ENCODE results near the gene CFAP97D2. TPM values are rescaled to one million over a fixed set of nuclear protein-coding genes. Genes with fewer than 3 reads are reported as not detected.

The CFAP97D2 gene
- total and polyA plus RNA-seq, 2 of the 13 experiments (the other 11 are each of a cell fraction or from before 2014, with no cell fraction given): not detected

DNA sequence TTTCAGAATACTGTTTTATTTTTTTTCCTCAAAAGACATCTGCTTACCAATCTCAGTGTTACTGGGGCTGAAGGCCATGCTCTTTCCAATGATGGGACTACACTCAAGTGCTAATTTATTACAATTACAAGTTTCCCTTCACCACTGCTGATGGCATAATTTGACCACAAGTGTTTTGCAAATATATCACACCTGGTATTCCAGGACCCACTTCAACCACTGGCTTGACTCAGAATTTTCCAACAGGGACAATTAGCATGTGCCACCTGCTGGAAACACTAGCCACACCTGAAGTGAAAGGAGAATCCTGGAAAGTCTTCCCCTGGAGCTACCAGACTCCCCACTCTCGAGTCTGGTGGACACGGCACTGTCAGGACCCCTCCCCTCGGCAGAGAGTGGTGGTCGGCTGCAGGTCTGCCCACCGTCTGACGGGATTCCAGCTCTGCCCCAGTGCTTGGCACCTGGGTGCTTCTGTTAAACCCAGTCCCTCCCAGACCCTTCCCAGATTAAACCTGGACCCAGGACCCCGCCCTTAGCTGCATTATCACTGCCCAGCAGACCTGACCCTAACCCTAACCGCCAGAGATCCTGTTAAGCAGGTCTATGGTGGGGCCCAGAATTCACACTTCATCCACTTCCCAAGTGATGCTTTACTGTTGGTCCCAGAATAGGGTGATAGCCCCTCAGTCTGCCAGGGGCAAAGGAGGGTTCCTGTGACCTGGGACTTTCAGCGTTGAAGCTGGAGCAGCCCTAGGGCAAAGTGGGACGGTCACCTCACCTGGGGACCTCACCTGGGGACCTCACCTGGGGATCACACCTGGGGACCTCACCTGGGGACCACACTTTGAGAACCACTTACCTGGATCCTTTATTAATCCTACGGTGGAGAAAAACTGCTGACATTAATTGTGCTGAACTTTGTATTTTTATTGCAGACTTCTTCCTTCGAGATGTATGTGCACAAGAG is 29.0 kb upstream of the CFAP97D2 start:
- no peak for FAIRE-seq

DNA sequence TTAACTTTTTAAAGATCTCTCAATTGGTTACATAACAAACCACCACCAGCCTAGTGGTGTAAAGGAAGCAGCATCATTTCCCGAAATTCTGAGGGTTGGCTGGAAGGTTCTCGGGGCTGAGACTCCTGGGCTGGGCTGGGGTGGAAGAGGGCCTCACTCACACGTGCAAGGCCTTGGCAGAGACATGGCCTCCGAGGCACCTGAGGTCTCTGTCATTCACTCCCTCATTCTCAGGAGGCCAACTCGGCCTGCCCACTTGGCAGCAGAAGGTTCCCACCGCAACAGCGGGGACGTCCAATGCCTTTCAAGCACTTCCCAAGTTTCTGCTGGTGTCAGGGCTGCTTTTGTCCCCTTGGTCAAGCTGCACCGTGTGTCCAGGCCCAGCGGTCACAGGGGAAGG is 28.0 kb upstream of the CFAP97D2 start:
- peaks cover 4 to 39% of the 10 kb centered on the region in 2 experiments; a peak in 4 of 5 replicates for H3K27me3 ChIP-seq (ENCODE audit: control insufficient read depth in 1 of 2, insufficient read depth in 2 of 2, low read length in 2 of 2)
- no peak overlapping the region for H3K4me2 ChIP-seq (ENCODE audit: low read depth, low read length)
- no peaks in the 10 kb centered on the region for H4K20me1 ChIP-seq (ENCODE audit: insufficient read depth, low read length)
- intact Hi-C loops (cut with micrococcal nuclease; ENCODE audit: unreplicated experiment) (no loop called here), in situ Hi-C loops (cut with HindIII; ENCODE audit: extremely low pct_ligation_motif_present, low pct_unique_long_range_greater_than_20kb) (no loop called here)
- DNase-seq (ENCODE audit: low spot score) (no peak), FAIRE-seq (no peak), ATAC-seq (no peak)
- WGBS (ENCODE audit: low lambda C conversion rate): 37% methylated on average over 9 of the region's 10 CpGs
- H3K9ac ChIP-seq (ENCODE audit: insufficient read depth, low read depth, low read length): no peak overlapping the region
- no peaks in the 10 kb centered on the region for H3K9me3 ChIP-seq (ENCODE audit: low read length)
- no peaks in the 10 kb centered on the region for H3K36me3 ChIP-seq (replicated peaks in 1 of 2; ENCODE audit: control insufficient read depth in 1 of 2, insufficient read depth in 2 of 2, low read length in 2 of 2)
- CTCF ChIA-PET (ENCODE audit: low intra/inter-chr PET ratio, low total read pairs): no interaction called here
- H2AFZ ChIP-seq (ENCODE audit: low read length): no peak overlapping the region
- no peak overlapping the region for H3K4me3 ChIP-seq (replicated peaks in 1 of 3; ENCODE audit: insufficient read depth in 1 of 3, low read depth in 2 of 3, low read length in 3 of 3)
- TF ChIP-seq ZNF350 (CRISPR knock-in tag; IDR thresholded peaks at IDR 0.05; ENCODE audit: borderline replicate concordance, low read depth): no peak
- TF ChIP-seq ZNF253 (CRISPR knock-in tag; IDR thresholded peaks at IDR 0.05; ENCODE audit: borderline replicate concordance): no peak
- H3K79me2 ChIP-seq (ENCODE audit: insufficient read depth, low read length): no peaks in the 10 kb centered on the region
- no TSS peak for BruUV-seq (replicated peaks)
- no peaks in the 10 kb centered on the region for H3K4me1 ChIP-seq (ENCODE audit: insufficient read depth, low read length)
- H3K27ac ChIP-seq (ENCODE audit: extremely low read length, insufficient read depth, low read length): no peak overlapping the region
- POLR2A ChIA-PET: no interaction called here

More for the DNA sequence above, 29.0 kb upstream of the CFAP97D2 start:
- intact Hi-C loops (cut with micrococcal nuclease; ENCODE audit: unreplicated experiment): no loop called here
- 10% methylated on average over 6 of the region's 12 CpGs for WGBS (ENCODE audit: low lambda C conversion rate)
- Histone ChIP-seq H4K20me1 (ENCODE audit: insufficient read depth, low read length) (no peaks in the 10 kb centered on the region), H3K4me2 (ENCODE audit: low read depth, low read length) (no peak overlapping the region), H3K36me3 (replicated peaks in 1 of 2; ENCODE audit: control insufficient read depth in 1 of 2, insufficient read depth in 2 of 2, low read length in 2 of 2) (no peaks in the 10 kb centered on the region), H3K9me3 (ENCODE audit: low read length) (no peaks in the 10 kb centered on the region), H3K27ac (ENCODE audit: extremely low read length, insufficient read depth, low read length) (no peak overlapping the region), H3K9ac (ENCODE audit: insufficient read depth, low read depth, low read length) (no peak overlapping the region), H3K4me3 (replicated peaks in 1 of 3; ENCODE audit: insufficient read depth in 1 of 3, low read depth in 2 of 3, low read length in 3 of 3) (no peak overlapping the region), H3K79me2 (ENCODE audit: insufficient read depth, low read length) (no peaks in the 10 kb centered on the region), H2AFZ (ENCODE audit: low read length) (no peak overlapping the region), H3K4me1 (ENCODE audit: insufficient read depth, low read length) (no peaks in the 10 kb centered on the region), H3K27me3 (ENCODE audit: control insufficient read depth in 1 of 2, insufficient read depth in 2 of 2, low read length in 2 of 2) (peaks cover 10 to 49% of the 10 kb centered on the region in 2 experiments; a peak in 4 of 5 replicates)
- ChIA-PET POLR2A (no interaction called here), CTCF (ENCODE audit: low intra/inter-chr PET ratio, low total read pairs) (no interaction called here)
- BruUV-seq (replicated peaks): no TSS peak
- TF ChIP-seq ATF7-NPFF (CRISPR knock-in tag; IDR thresholded peaks at IDR 0.05; ENCODE audit: low read depth) (no peak), MAFK (conservative IDR thresholded peaks at IDR 0.05 in 1 of 2, IDR thresholded peaks at IDR 0.05 in 1 of 2; ENCODE audit: low read length in 2 of 2) (peak in 1 of 2 experiments; percentile 31; a peak in 1 of 4 replicates), ZSCAN30 (CRISPR knock-in tag; IDR thresholded peaks at IDR 0.05) (no peak)
- DNase-seq (ENCODE audit: low spot score) (no peak), ATAC-seq (no peak)
- in situ Hi-C loops (cut with HindIII; ENCODE audit: extremely low pct_ligation_motif_present, low pct_unique_long_range_greater_than_20kb): no loop called here

All from HepG2 (cell line).